ENCODE results near the gene KDELR1.

KDELR1 gene

GRCh38 chr19:48342414-48342738, 49.0 kb downstream of the KDELR1 start:
- no peak for DNase-seq (ENCODE audit: low read depth, low spot score)

- no peak for DNase-seq (ENCODE audit: low read depth, low spot score)
These were observed 49.6 kb downstream of the KDELR1 start for GRCh38 chr19:48341515-48342413.

- DNase-seq (ENCODE audit: low read depth, low spot score), result no peak
These were observed 50.4 kb downstream of the KDELR1 start for GRCh38 chr19:48340995-48341394.

- DNase-seq (ENCODE audit: low read depth, low spot score), result no peak
These were observed 52.4 kb downstream of the KDELR1 start for GRCh38 chr19:48338802-48339503.

GRCh38 chr19:48338253-48338755, 53.0 kb downstream of the KDELR1 start:
- no peak for DNase-seq (ENCODE audit: low read depth, low spot score)

GRCh38 chr19:48333467-48334384, 57.6 kb downstream of the KDELR1 start:
- DNase-seq (ENCODE audit: low read depth, low spot score), result peak; percentile 80

GRCh38 chr19:48332662-48333466, 58.5 kb downstream of the KDELR1 start:
- DNase-seq (ENCODE audit: low read depth, low spot score), result peak; percentile 94

Measured in smooth muscle cell of the brain vasculature (primary cell).